ENCODE results near the gene KRT71.

Gene KRT71

GRCh38 chr12:52494100-52494499, 58.8 kb downstream of the KRT71 start:
- H3K9me3 ChIP-seq (replicated peaks; ENCODE audit: insufficient read depth, low read length), result no peaks in the 10 kb centered on the region
- H3K4me1 ChIP-seq (ENCODE audit: low read length), result no peaks in the 10 kb centered on the region
- H3K9me2 ChIP-seq (replicated peaks; ENCODE audit: insufficient read depth, low read length), result no peaks in the 10 kb centered on the region
- H3K4me3 ChIP-seq (ENCODE audit: low read length), result no peak overlapping the region
- peaks cover 37% of the 10 kb centered on the region for H3K27me3 ChIP-seq (replicated peaks; ENCODE audit: insufficient read depth, low read length)
- no peak overlapping the region for H2AFZ ChIP-seq (ENCODE audit: low read length)
- no peaks in the 10 kb centered on the region for H3K36me3 ChIP-seq (replicated peaks; ENCODE audit: insufficient read depth, low read length)
- no peak overlapping the region for H3K27ac ChIP-seq (ENCODE audit: low read length)
- H3K4me2 ChIP-seq (ENCODE audit: low read depth, low read length), result no peak overlapping the region
- no peaks in the 10 kb centered on the region for H3K79me2 ChIP-seq (ENCODE audit: low read length)
- no peaks in the 10 kb centered on the region for H3F3A ChIP-seq (ENCODE audit: insufficient read depth, low read length)
- no peak for TF ChIP-seq EZH2phosphoT487 (IDR thresholded peaks at IDR 0.05; ENCODE audit: low read length)
- TF ChIP-seq CTCF (IDR thresholded peaks at IDR 0.05; ENCODE audit: low read length), result no peak
- no peak for TF ChIP-seq EZH2 (optimal IDR thresholded peaks at IDR 0.05; ENCODE audit: low read depth, low read length)
- H4K20me1 ChIP-seq (ENCODE audit: insufficient read depth, low read length), result no peaks in the 10 kb centered on the region
- no peak for DNase-seq
- no peak overlapping the region for H3K9ac ChIP-seq (ENCODE audit: low read length)
